ENCODE data around the gene DLL4.

The DLL4 gene

GRCh38 chr15:40926659-40927494 lies 2.3 kb upstream of the DLL4 start:
- no peak for DNase-seq (ENCODE audit: low read depth in 2 of 2)

- DNase-seq (ENCODE audit: low read depth in 2 of 2), result no peak
Measured at GRCh38 chr15:40927495-40927872, 1.7 kb upstream of the DLL4 start.

GRCh38 chr15:40927873-40928806 lies 1.0 kb upstream of the DLL4 start:
- DNase-seq (ENCODE audit: low read depth in 2 of 2), result no peak

GRCh38 chr15:40929660-40930429 lies 705 bp downstream of the DLL4 start:
- no peak for DNase-seq (ENCODE audit: low read depth in 2 of 2)

GRCh38 chr15:40930430-40931299 lies 1.5 kb downstream of the DLL4 start:
- peak in 1 of 2 donors; percentile 37 for DNase-seq (ENCODE audit: low read depth in 2 of 2)

GRCh38 chr15:40931300-40932142 lies 2.4 kb downstream of the DLL4 start:
- DNase-seq (ENCODE audit: low read depth in 2 of 2), result no peak

- DNase-seq (ENCODE audit: low read depth in 2 of 2), result no peak
Measured at GRCh38 chr15:40932156-40932555, 3.0 kb downstream of the DLL4 start.

GRCh38 chr15:40932649-40933516 lies 3.7 kb downstream of the DLL4 start:
- DNase-seq (ENCODE audit: low read depth in 2 of 2), result no peak

- DNase-seq (ENCODE audit: low read depth in 2 of 2), result no peak
Measured at GRCh38 chr15:40933517-40933902, 4.4 kb downstream of the DLL4 start.

- no peak for DNase-seq (ENCODE audit: low read depth in 2 of 2)
Measured at GRCh38 chr15:40934457-40934856, 5.3 kb downstream of the DLL4 start.

GRCh38 chr15:40936234-40936708 lies 7.1 kb downstream of the DLL4 start:
- no peak for DNase-seq (ENCODE audit: low read depth in 2 of 2)

GRCh38 chr15:40936709-40937666 lies 7.8 kb downstream of the DLL4 start:
- no peak for DNase-seq (ENCODE audit: low read depth in 2 of 2)

GRCh38 chr15:40937762-40938535 lies 8.8 kb downstream of the DLL4 start:
- DNase-seq (ENCODE audit: low read depth in 2 of 2), result no peak

- DNase-seq (ENCODE audit: low read depth in 2 of 2), result no peak
Measured at GRCh38 chr15:40938536-40938870, 9.4 kb downstream of the DLL4 start.

GRCh38 chr15:40940296-40940801 lies 11.2 kb downstream of the DLL4 start:
- no peak for DNase-seq (ENCODE audit: low read depth in 2 of 2)

- no peak for DNase-seq (ENCODE audit: low read depth in 2 of 2)
Measured at GRCh38 chr15:40941068-40941527, 12.0 kb downstream of the DLL4 start.
